K562 (cell line): ENCODE measurements around the gene MYO1D. TPM values are rescaled to one million over a fixed set of nuclear protein-coding genes. Genes with fewer than 3 reads are reported as not detected.

Source experiments
- ATAC-seq: fragments of 200-7000 bp; cut with Tn5 transposase; 3 replicates; pipeline ENCODE4 v1.9.1; 2020; ENCODE audit warnings: moderate library complexity
- BruUV-seq: library from RNA; stranded (reverse); fragments of 400-500 nt; replicated peaks from 2 replicates; lab custom pipeline; 2021; lab: Mats Ljungman, UMichigan
- CTCF ChIA-PET: fragments of 300-600 bp; formaldehyde crosslinking; extraction: SDS; loops from one replicate; lab custom pipeline; 2021; ENCODE audit warnings: low intra/inter-chr PET ratio; lab: Yijun Ruan, JAX
- POLR2A ChIA-PET: fragments of 300-600, 350-650 bp; sonication (Branson Sonifier 250); formaldehyde crosslinking; extraction: SDS; loops from one replicate; lab custom pipeline; 2021; ENCODE audit warnings: antibody characterized with exemption, inconsistent platforms; lab: Yijun Ruan, JAX
- DNase-seq, 4 experiments: peaks; one replicate each; pipeline versions ENCODE4 v3.0.0 to v3.0.0-alpha.2; 2011 to 2018; ENCODE audit warnings: low spot score in 3 of 4, mixed read lengths in 3 of 4; ENCODE audit errors: extremely low read depth in 1 of 4
- FAIRE-seq: peaks from 2 replicates; lab custom pipeline; 2011; peaks lifted over from hg19 to GRCh38; lab: Jason Lieb, UNC
- H2AFZ ChIP-seq: 2 replicates; pipeline ENCODE4 v1.6.0; 2011; ENCODE audit warnings: low read depth, low read length, control low read depth, inconsistent platforms
- H3K27ac ChIP-seq: fragments of 200-600 bp; 3 replicates; pipeline ENCODE4 v1.8.0; 2011; ENCODE audit warnings: low read depth, mild to moderate bottlenecking, control low read depth, inconsistent platforms, low read length, moderate library complexity, mixed read lengths; ENCODE audit errors: extremely low read depth
- H3K27me3 ChIP-seq, 2 experiments: fragments of 300-600 bp in 1 of 2; 2 replicates in 1 of 2; 3 replicates in 1 of 2; pipeline versions ENCODE4 v1.6.0 to v1.8.0; 2011; ENCODE audit warnings: inconsistent platforms in 2 of 2, low read length in 2 of 2, mild to moderate bottlenecking in 1 of 2, mixed read lengths in 1 of 2, moderate library complexity in 1 of 2; ENCODE audit not compliant: control insufficient read depth in 2 of 2, insufficient read depth in 2 of 2
- H3K36me3 ChIP-seq: fragments of 300-600 bp; 3 replicates; pipeline ENCODE4 v1.8.0; 2011; ENCODE audit warnings: mild to moderate bottlenecking, low read length, inconsistent platforms; ENCODE audit not compliant: control insufficient read depth, insufficient read depth
- H3K4me1 ChIP-seq, 2 experiments: fragments of 200-600 bp in 1 of 2; replicated peaks in 1 of 2; 2 replicates in 1 of 2; 3 replicates in 1 of 2; pipeline versions ENCODE4 v1.5.1 to v1.8.0; 2011; ENCODE audit warnings: inconsistent platforms in 2 of 2, low read length in 2 of 2, mild to moderate bottlenecking in 1 of 2, mixed read lengths in 1 of 2, moderate library complexity in 1 of 2; ENCODE audit not compliant: control insufficient read depth in 2 of 2, insufficient read depth in 2 of 2
- H3K4me2 ChIP-seq: 2 replicates; pipeline ENCODE4 v1.6.1; 2011; ENCODE audit warnings: low read length, control low read depth, inconsistent platforms, mixed read lengths; ENCODE audit not compliant: insufficient read depth
- H3K4me3 ChIP-seq: fragments of 200-600 bp; sonication (generic), shearing (Covaris generic); 2 replicates; pipeline ENCODE4 v1.5.1; 2016; ENCODE audit warnings: control low read depth, inconsistent platforms
- H3K79me2 ChIP-seq: fragments of 200-600 bp; 3 replicates; pipeline ENCODE4 v1.8.0; 2011; ENCODE audit warnings: low read length, inconsistent platforms; ENCODE audit not compliant: control insufficient read depth, insufficient read depth
- H3K9ac ChIP-seq, 2 experiments: 2 replicates each; pipeline versions ENCODE4 v1.6.0 to v1.6.1; 2011; ENCODE audit warnings: low read depth in 2 of 2, low read length in 2 of 2, control low read depth in 1 of 2, inconsistent platforms in 1 of 2, mild to moderate bottlenecking in 1 of 2, mixed read lengths in 1 of 2; ENCODE audit not compliant: insufficient read depth in 1 of 2
- H3K9me1 ChIP-seq: one replicate; pipeline ENCODE4 v1.6.0; 2011; ENCODE audit warnings: inconsistent platforms, mild to moderate bottlenecking, low read length, moderate library complexity; ENCODE audit not compliant: control insufficient read depth, insufficient read depth
- H3K9me3 ChIP-seq: replicated peaks from 2 replicates; pipeline ENCODE4 v1.5.1; 2011; ENCODE audit warnings: low read depth, low read length, inconsistent platforms; ENCODE audit not compliant: control insufficient read depth, insufficient read depth
- H4K20me1 ChIP-seq: replicated peaks from 2 replicates; pipeline ENCODE4 v1.6.1; 2011; ENCODE audit warnings: low read length, inconsistent platforms, mixed read lengths; ENCODE audit not compliant: control insufficient read depth, insufficient read depth
- WGBS: fragments of 100-300 bp; shearing (Covaris generic); methylation state at CpG from one replicate; pipeline ENCODE4 v1.1.6; 2016; ENCODE audit warnings: low coverage, mixed read lengths; ENCODE audit not compliant: insufficient coverage; ENCODE audit errors: missing lambda C conversion rate; 5-methylcytosine and 5-hydroxymethylcytosine counted together
- in situ Hi-C: fragments of 300-500 bp; cut with MboI; formaldehyde crosslinking; loops from 4 replicates; pipeline ENCODE4 v1.15.0; 2018; ENCODE audit warnings: inconsistent platforms, mixed read lengths
- intact Hi-C: fragments of 100-400 bp; cut with micrococcal nuclease; formaldehyde crosslinking; loops from 2 replicates; pipeline ENCODE4 v1.14.2; 2022
- polyA plus RNA-seq, 8 experiments: library from polyadenylated mRNA; depleted of rRNA in 4 of 8; stranded (reverse) in 5 of 8; unstranded in 3 of 8; fragments of >200 nt; fragmentation: Nextera tagmentation in 2 of 8; fragmentation: Illumina TruSeq in 1 of 8; extraction: Ambion mirVana in 2 of 8; extraction: Trizol in 1 of 8; gene quantifications; 2 replicates each; pipeline versions ENCODE4 v1.2.1 to v1.2.3, GENCODE V29; 2011 to 2014; ENCODE audit warnings: inconsistent platforms in 1 of 8, missing spikeins in 1 of 8
- total RNA-seq, 7 experiments: library from RNA; depleted of rRNA in 6 of 7; stranded (reverse); fragments of >200 nt in 6 of 7; fragmentation: Illumina TruSeq in 2 of 7; extraction: Trizol in 2 of 7; gene quantifications; 2 replicates each; pipeline versions ENCODE4 v1.2.1 to v1.2.3, GENCODE V29; 2011 to 2021; ENCODE audit warnings: low replicate concordance in 1 of 7
- TF ChIP-seq, protein P1 (sequence below): sonication (generic); formaldehyde crosslinking; IDR thresholded peaks from 2 replicates; pipeline ENCODE4 v1.4.0; 2020; ENCODE audit warnings: mild to moderate bottlenecking, missing genetic modification reagents
- TF ChIP-seq, protein P2 (sequence below), 2 experiments: fragments of 450-650 bp in 1 of 2; sonication (generic) in 1 of 2; formaldehyde crosslinking in 1 of 2; IDR thresholded peaks in 1 of 2; conservative IDR thresholded peaks in 1 of 2; 2 replicates each; pipeline versions ENCODE4 v1.6.1 to v1.8.1; 2016 to 2023; ENCODE audit warnings: mild to moderate bottlenecking in 2 of 2, moderate library complexity in 2 of 2, inconsistent platforms in 1 of 2, missing genetic modification reagents in 1 of 2

Gene MYO1D
- total and polyA plus RNA-seq, 9 of the 15 experiments (the other 6 are each of a cell fraction or from before 2014, with no cell fraction given): 2.1 to 71.2 (median 45.4) TPM

DNA sequence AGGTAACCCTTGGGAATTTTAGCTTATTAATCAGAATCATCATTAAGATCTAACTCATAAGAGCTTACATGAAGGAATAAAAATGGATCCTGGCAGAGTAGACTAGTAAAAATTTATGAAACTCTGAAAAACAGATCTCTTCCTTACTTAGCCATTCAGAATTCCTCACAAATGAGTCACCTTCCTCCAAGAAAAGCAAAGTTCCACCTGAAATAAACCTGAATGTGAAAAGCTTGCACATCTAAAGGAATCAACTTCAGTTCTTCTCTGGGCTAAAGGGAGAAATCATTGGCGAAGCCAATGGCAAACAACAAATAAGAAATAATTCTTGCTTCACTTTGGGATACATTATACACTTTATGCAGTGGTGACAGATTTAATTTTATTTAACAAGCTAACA, 22.7 kb downstream of the MYO1D start:
- FAIRE-seq (no peak), ATAC-seq (no peak), DNase-seq (no peak)
- H3K27me3 ChIP-seq: no peaks in the 10 kb centered on the region
- H3K4me3 ChIP-seq: no peak overlapping the region
- H3K4me2 ChIP-seq: no peak overlapping the region
- H3K36me3 ChIP-seq: no peaks in the 10 kb centered on the region; the same call in 2 of the 3 replicates
- CTCF ChIA-PET: no interaction called here
- H3K79me2 ChIP-seq: peaks cover 75% of the 10 kb centered on the region
- intact Hi-C loops: no loop called here
- TF ChIP-seq, protein P1, sequence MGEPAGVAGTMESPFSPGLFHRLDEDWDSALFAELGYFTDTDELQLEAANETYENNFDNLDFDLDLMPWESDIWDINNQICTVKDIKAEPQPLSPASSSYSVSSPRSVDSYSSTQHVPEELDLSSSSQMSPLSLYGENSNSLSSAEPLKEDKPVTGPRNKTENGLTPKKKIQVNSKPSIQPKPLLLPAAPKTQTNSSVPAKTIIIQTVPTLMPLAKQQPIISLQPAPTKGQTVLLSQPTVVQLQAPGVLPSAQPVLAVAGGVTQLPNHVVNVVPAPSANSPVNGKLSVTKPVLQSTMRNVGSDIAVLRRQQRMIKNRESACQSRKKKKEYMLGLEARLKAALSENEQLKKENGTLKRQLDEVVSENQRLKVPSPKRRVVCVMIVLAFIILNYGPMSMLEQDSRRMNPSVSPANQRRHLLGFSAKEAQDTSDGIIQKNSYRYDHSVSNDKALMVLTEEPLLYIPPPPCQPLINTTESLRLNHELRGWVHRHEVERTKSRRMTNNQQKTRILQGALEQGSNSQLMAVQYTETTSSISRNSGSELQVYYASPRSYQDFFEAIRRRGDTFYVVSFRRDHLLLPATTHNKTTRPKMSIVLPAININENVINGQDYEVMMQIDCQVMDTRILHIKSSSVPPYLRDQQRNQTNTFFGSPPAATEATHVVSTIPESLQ (CRISPR knock-in tag): no peak
- TF ChIP-seq, protein P2, sequence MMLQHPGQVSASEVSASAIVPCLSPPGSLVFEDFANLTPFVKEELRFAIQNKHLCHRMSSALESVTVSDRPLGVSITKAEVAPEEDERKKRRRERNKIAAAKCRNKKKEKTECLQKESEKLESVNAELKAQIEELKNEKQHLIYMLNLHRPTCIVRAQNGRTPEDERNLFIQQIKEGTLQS (IDR thresholded peaks at IDR 0.05): 0 out of 2 replicates have a peak, but pooled peaks have one; percentile 13
- TF ChIP-seq, protein P2 (CRISPR knock-in tag; conservative IDR thresholded peaks at IDR 0.05): no peak
- 93% methylated on average over 1 of the region's 1 CpG for WGBS
- no peak overlapping the region for H3K27ac ChIP-seq
- H3K9me1 ChIP-seq: peaks cover 5% of the 10 kb centered on the region
- no TSS peak for BruUV-seq
- in situ Hi-C loops: no loop called here
- POLR2A ChIA-PET: interaction anchor here (1.1 to 2.1 kb wide), 3 partner anchors 9 to 11 kb away, joined by 3 to 4 read pairs (median 3); no protein-coding TSS in a partner anchor
- peaks cover 12% of the 10 kb centered on the region; the same call in 1 of the 2 replicates for H4K20me1 ChIP-seq
- peaks cover 1 to 5% of the 10 kb centered on the region in 2 experiments; a peak in 3 of 5 replicates for H3K4me1 ChIP-seq
- H3K9ac ChIP-seq: no peak overlapping the region
- no peaks in the 10 kb centered on the region for H3K9me3 ChIP-seq
- H2AFZ ChIP-seq: no peak overlapping the region
